Breast epithelium (tissue), 3 donors: ENCODE results near the gene LGR5.

Experiments used
- CTCF ChIP-seq, 3 donors: fragments of 450-650 bp; IDR thresholded peaks; one replicate each; pipeline ENCODE4 v1.5.1; 2016 to 2017; ENCODE audit warnings: antibody characterized with exemption in 3 of 3, mild to moderate bottlenecking in 3 of 3, moderate library complexity in 3 of 3
- POLR2A ChIP-seq: fragments of 450-650 bp; IDR thresholded peaks from one replicate; pipeline ENCODE4 v1.6.1; 2016; ENCODE audit warnings: antibody characterized with exemption, mild to moderate bottlenecking, moderate library complexity

GRCh38 chr12:71509705-71510104, 70.1 kb downstream of the LGR5 start:
- TF ChIP-seq CTCF (IDR thresholded peaks at IDR 0.05): no peak
- TF ChIP-seq POLR2A: no peak
